ENCODE measurements around the gene B3GALT2.

Gene B3GALT2

GRCh38 chr1:193156822-193157142, 29.6 kb downstream of the B3GALT2 start:
- H3K4me3 ChIP-seq (replicated peaks in 1 of 2; ENCODE audit: low read depth in 2 of 2, low read length in 2 of 2): no peak overlapping the region
- no peak for DNase-seq (ENCODE audit: low read depth in 2 of 2)
- TF ChIP-seq CTCF (IDR thresholded peaks at IDR 0.05; ENCODE audit: low read depth, low read length): no peak

- DNase-seq (ENCODE audit: low read depth in 2 of 2): no peak
- no peak overlapping the region for H3K4me3 ChIP-seq (replicated peaks in 1 of 2; ENCODE audit: low read depth in 2 of 2, low read length in 2 of 2)
- TF ChIP-seq CTCF (IDR thresholded peaks at IDR 0.05; ENCODE audit: low read depth, low read length): no peak
Measured at GRCh38 chr1:193156117-193156821, 30.1 kb downstream of the B3GALT2 start.

DNA sequence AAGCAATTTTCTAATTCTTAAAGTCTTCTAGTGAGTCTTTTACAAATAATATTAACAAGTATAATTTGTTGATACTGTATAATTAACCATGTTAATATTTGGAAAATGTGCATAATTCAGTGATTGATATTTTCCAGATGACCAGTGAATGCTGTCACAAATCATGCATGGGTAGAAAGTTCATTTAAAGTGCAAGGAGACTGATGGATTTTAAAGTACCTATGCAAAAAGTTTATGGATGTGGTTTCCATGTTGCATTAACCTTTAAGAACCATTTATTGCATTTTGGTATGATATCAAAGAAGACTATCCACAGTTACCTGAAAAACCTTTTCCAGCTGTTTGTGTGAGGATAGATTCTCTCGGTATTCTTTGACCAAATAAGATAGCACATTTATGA, 41.4 kb downstream of the B3GALT2 start:
- no peak for DNase-seq (ENCODE audit: low read depth in 2 of 2)
- no peak overlapping the region for H3K4me3 ChIP-seq (replicated peaks in 1 of 2; ENCODE audit: low read depth in 2 of 2, low read length in 2 of 2)
- TF ChIP-seq CTCF (IDR thresholded peaks at IDR 0.05; ENCODE audit: low read depth, low read length): no peak

DNA sequence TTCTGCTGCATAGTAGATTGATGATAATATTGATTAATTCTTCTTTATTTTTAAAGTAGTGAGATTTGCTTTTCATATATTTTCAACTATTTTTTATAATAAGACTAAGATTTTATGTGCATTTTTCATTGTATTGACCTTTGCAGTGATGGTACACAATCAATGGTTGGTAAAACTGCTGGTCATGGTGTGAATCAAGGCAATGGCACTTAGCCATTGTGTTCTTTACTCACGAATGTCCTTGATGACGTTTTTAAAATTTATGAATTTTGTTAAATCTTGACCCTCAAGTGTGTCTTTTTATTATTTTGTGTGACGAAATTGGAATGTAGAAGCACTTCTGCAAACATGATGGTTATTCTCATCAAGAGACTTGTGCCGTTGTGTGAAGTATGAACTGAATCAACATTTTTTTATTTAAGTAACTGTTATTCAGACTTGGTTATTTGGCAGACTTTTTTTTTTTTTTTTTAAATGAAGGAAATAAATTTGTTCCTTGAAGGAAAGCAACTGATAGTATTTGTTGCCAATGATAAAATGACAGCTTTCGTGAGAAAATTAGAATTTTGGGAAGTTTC, 42.0 kb downstream of the B3GALT2 start:
- no peak overlapping the region for H3K4me3 ChIP-seq (replicated peaks in 1 of 2; ENCODE audit: low read depth in 2 of 2, low read length in 2 of 2)
- no peak for TF ChIP-seq CTCF (IDR thresholded peaks at IDR 0.05; ENCODE audit: low read depth, low read length)
- DNase-seq (ENCODE audit: low read depth in 2 of 2): no peak

- no peak overlapping the region for H3K4me3 ChIP-seq (replicated peaks in 1 of 2; ENCODE audit: low read depth in 2 of 2, low read length in 2 of 2)
- peak; percentile 29 to 47 for DNase-seq (ENCODE audit: low read depth in 2 of 2)
- TF ChIP-seq CTCF (IDR thresholded peaks at IDR 0.05; ENCODE audit: low read depth, low read length): peak; percentile 4
Measured at GRCh38 chr1:193143285-193143684, 43.1 kb downstream of the B3GALT2 start.

DNA sequence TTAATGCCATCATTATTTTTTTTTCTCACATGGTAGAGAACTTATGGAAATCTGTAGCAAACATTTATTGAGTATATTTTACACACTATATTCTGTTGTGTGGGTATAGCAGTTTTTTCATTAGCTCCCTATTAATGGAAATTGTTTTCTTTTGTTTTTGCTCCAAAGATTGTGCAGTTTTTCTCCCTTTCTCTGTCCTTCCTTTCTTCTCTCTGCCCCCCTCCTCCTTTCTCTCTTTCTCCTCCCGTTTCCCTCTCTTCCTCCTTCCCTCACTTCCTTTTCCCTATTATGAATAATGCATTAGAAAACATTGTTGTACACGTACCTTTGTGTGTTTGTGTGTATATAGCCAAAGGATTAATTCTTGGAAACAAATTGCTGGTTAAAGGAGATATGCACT, 44.0 kb downstream of the B3GALT2 start:
- DNase-seq (ENCODE audit: low read depth in 2 of 2): no peak
- TF ChIP-seq CTCF (IDR thresholded peaks at IDR 0.05; ENCODE audit: low read depth, low read length): no peak
- H3K4me3 ChIP-seq (replicated peaks in 1 of 2; ENCODE audit: low read depth in 2 of 2, low read length in 2 of 2): no peak overlapping the region

DNA sequence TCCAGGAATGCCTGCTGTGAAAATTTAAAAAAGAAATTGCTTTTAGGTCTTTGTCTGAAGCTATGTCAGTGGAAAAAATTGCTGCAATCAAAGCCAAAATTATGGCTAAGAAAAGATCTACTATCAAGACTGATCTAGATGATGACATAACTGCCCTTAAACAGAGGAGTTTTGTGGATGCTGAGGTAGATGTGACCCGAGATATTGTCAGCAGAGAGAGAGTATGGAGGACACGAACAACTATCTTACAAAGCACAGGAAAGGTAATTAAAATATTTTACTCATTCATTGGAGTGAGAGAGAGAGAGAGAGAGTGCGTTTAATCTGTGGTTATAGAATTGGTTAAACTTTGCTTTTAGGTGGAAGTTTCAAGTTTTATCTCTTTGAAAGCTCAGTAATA, 44.6 kb downstream of the B3GALT2 start:
- no peak for DNase-seq (ENCODE audit: low read depth in 2 of 2)
- no peak for TF ChIP-seq CTCF (IDR thresholded peaks at IDR 0.05; ENCODE audit: low read depth, low read length)
- no peak overlapping the region for H3K4me3 ChIP-seq (replicated peaks in 1 of 2; ENCODE audit: low read depth in 2 of 2, low read length in 2 of 2)
